ENCODE measurements around the gene TNFAIP3.
A peak's percentile ranks its signal among the peaks of the same experiment; 100 is the strongest.

TNFAIP3 gene

GRCh38 chr6:137863091-137863797 is 3.8 kb upstream of the TNFAIP3 start:
- no peak for DNase-seq (ENCODE audit: low read depth in 2 of 2)

- no peak for DNase-seq (ENCODE audit: low read depth in 2 of 2)
Observed at GRCh38 chr6:137864812-137865508, 2.1 kb upstream of the TNFAIP3 start.

GRCh38 chr6:137866200-137866913 is 702 bp upstream of the TNFAIP3 start:
- DNase-seq (ENCODE audit: low read depth in 2 of 2), result no peak

GRCh38 chr6:137867685-137868509 is 838 bp downstream of the TNFAIP3 start:
- DNase-seq (ENCODE audit: low read depth in 2 of 2), result no peak

- no peak for DNase-seq (ENCODE audit: low read depth in 2 of 2)
Observed at GRCh38 chr6:137868721-137869548, 1.9 kb downstream of the TNFAIP3 start.

GRCh38 chr6:137869549-137870307 is 2.7 kb downstream of the TNFAIP3 start:
- DNase-seq (ENCODE audit: low read depth in 2 of 2), result no peak

GRCh38 chr6:137870308-137870644 is 3.2 kb downstream of the TNFAIP3 start:
- DNase-seq (ENCODE audit: low read depth in 2 of 2), result no peak

GRCh38 chr6:137870744-137871247 is 3.7 kb downstream of the TNFAIP3 start:
- DNase-seq (ENCODE audit: low read depth in 2 of 2), result peak in 1 of 2 experiments; percentile 32

GRCh38 chr6:137871291-137871690 is 4.2 kb downstream of the TNFAIP3 start:
- DNase-seq (ENCODE audit: low read depth in 2 of 2), result no peak

GRCh38 chr6:137871831-137872454 is 4.9 kb downstream of the TNFAIP3 start:
- no peak for DNase-seq (ENCODE audit: low read depth in 2 of 2)

GRCh38 chr6:137872581-137873115 is 5.6 kb downstream of the TNFAIP3 start:
- no peak for DNase-seq (ENCODE audit: low read depth in 2 of 2)

- peak; percentile 77 to 83 for DNase-seq (ENCODE audit: low read depth in 2 of 2)
Observed at GRCh38 chr6:137873273-137873762, 6.3 kb downstream of the TNFAIP3 start.

- no peak for DNase-seq (ENCODE audit: low read depth in 2 of 2)
Observed at GRCh38 chr6:137874204-137875057, 7.4 kb downstream of the TNFAIP3 start.

GRCh38 chr6:137875058-137875520 is 8.0 kb downstream of the TNFAIP3 start:
- DNase-seq (ENCODE audit: low read depth in 2 of 2), result no peak

- no peak for DNase-seq (ENCODE audit: low read depth in 2 of 2)
Observed at GRCh38 chr6:137875606-137876005, 8.5 kb downstream of the TNFAIP3 start.

GRCh38 chr6:137876547-137876946 is 9.5 kb downstream of the TNFAIP3 start:
- DNase-seq (ENCODE audit: low read depth in 2 of 2), result no peak

- no peak for DNase-seq (ENCODE audit: low read depth in 2 of 2)
Observed at GRCh38 chr6:137877113-137877512, 10.1 kb downstream of the TNFAIP3 start.

- DNase-seq (ENCODE audit: low read depth in 2 of 2), result no peak
Observed at GRCh38 chr6:137877606-137878005, 10.5 kb downstream of the TNFAIP3 start.

Data from stimulated activated CD4-positive, alpha-beta T cell treated with anti-CD3 and anti-CD28 coated beads, Interleukin-12 subunit alpha, Interleukin-12 subunit beta, amount 100 ng/mL, for 24 hours (primary cell).